GM12874 (cell line): ENCODE results near the gene KCNT1.

Experiments used
- TF ChIP-seq, protein P1 (sequence below): IDR thresholded peaks from 2 replicates; pipeline ENCODE4 v1.5.1; 2011; ENCODE audit warnings: low read depth, mild to moderate bottlenecking, control low read depth, low read length, moderate library complexity; ENCODE audit not compliant: insufficient read depth

Gene KCNT1

DNA sequence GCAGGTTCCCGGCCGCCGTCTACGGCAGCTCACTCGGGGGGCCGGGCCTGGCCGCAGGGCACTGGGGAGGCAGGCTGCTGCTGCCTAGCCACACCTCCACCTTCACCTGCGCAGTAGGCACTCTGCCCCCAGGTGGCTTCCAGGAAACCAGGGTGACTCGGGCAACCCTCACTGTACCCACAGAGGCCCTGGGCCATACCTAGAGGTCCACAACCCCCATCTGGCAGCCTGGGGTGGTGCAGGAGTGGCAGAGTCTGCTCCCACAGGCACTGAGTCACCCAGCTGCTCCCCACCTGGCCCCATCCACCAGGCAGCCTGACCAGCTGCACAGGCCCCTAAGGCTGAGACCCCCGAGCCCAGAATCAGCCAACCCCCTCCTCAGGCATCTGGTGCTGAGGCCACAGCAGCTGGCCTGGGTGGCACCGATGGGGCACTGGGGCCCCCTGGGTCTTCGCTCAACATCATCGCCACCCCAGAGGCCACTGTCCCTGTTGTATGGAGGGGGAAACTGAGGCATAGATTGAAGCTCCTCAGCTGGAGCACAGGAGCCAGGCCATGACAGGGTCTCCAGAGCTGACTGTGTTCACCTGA lies 70.2 kb downstream of the KCNT1 start:
- TF ChIP-seq, protein P1, sequence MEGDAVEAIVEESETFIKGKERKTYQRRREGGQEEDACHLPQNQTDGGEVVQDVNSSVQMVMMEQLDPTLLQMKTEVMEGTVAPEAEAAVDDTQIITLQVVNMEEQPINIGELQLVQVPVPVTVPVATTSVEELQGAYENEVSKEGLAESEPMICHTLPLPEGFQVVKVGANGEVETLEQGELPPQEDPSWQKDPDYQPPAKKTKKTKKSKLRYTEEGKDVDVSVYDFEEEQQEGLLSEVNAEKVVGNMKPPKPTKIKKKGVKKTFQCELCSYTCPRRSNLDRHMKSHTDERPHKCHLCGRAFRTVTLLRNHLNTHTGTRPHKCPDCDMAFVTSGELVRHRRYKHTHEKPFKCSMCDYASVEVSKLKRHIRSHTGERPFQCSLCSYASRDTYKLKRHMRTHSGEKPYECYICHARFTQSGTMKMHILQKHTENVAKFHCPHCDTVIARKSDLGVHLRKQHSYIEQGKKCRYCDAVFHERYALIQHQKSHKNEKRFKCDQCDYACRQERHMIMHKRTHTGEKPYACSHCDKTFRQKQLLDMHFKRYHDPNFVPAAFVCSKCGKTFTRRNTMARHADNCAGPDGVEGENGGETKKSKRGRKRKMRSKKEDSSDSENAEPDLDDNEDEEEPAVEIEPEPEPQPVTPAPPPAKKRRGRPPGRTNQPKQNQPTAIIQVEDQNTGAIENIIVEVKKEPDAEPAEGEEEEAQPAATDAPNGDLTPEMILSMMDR, result no peak

DNA sequence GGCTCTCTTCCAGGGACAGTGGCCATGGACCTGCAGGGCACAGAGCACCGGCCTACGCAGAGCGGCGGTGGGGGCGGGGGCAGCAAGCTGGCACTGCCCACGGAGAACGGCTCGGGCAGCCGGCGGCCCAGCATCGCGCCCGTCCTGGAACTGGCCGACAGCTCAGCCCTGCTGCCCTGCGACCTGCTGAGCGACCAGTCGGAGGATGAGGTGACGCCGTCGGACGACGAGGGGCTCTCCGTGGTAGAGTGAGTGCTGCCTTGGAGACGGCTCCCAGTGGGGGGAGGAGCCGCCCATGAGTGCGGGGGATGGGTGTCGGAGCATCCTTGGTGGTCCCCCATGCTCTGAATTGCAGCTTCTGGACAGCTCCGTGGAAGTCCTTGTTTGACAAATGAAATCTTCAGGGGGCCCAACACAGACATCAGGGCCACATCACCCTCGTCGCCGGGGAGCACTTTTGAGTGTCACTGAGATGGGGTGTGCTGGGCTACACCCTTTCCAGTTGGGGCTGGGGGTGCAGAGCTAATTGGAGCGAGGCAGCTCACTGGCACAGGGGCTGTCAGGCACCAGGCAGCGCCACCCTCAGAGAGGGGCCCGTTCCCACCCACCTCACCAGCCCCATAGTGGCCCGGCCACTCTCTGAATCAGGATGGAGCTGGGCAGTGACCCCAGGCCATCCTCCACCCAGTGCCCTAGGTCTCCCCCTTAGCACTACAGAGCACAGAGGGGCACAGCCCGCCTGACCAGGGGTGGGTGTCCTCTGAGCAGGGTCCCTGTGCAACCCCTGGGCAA lies 70.9 kb downstream of the KCNT1 start:
- TF ChIP-seq, protein P1, result no peak

DNA sequence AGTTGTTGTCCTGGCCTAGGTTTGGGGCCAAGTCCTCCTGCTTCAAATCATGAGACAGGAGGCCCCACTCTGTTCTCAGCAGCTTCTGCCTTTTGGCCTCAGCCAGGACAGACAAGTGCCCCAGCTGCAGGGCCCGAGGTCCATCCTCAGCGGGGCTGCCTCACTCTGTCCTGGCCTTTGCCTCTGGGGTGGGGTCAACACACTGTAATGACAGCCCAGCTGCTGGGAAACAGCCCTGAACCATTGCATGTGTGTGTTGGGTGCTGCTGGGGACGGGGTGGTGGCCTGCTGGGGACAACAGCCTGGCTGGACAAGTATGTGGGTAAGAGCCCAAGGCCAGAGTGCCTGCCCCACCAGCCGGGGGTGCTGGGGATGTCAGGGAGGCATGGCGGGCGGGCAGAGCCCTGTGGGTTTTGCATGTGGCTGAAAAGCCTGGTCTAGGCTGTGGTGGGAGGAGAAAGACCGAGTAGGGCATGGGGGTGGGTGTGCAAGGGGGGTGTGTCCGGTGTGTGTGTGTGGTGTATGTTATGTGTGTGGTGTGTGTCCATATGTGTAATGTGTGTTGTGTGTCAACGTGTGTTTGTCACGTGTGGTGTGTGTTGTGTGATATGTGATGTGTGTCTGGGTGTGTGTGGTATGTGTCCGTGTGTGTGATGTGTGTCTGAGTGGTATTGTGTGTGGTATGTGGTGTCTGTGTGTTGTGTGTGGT lies 71.7 kb downstream of the KCNT1 start:
- TF ChIP-seq, protein P1, result no peak

DNA sequence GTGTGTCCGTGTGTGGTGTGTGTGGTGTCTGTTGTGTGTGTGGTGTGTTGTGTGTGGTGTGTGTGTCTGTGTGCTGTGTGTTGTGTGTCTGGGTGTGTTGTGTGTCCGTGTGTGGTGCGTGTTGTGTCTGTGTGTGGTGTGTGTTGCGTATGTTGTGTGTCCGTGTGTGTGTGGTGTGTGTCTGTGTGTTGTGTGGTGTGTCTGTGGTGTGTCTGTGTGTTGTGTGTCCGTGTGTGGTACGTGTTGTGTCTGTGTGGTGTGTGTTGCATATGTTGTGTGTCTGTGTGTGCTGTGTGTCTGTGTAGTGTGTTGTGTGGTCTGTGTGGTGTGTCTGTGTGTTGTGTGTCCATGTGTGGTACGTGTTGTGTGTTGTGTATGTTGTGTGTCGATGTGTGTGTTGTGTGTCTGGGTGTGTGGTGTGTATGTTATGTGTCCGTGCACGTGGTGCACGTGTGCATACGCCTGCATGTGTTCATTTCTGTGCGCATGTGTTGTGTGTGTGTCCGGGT lies 72.3 kb downstream of the KCNT1 start:
- TF ChIP-seq, protein P1, result no peak

DNA sequence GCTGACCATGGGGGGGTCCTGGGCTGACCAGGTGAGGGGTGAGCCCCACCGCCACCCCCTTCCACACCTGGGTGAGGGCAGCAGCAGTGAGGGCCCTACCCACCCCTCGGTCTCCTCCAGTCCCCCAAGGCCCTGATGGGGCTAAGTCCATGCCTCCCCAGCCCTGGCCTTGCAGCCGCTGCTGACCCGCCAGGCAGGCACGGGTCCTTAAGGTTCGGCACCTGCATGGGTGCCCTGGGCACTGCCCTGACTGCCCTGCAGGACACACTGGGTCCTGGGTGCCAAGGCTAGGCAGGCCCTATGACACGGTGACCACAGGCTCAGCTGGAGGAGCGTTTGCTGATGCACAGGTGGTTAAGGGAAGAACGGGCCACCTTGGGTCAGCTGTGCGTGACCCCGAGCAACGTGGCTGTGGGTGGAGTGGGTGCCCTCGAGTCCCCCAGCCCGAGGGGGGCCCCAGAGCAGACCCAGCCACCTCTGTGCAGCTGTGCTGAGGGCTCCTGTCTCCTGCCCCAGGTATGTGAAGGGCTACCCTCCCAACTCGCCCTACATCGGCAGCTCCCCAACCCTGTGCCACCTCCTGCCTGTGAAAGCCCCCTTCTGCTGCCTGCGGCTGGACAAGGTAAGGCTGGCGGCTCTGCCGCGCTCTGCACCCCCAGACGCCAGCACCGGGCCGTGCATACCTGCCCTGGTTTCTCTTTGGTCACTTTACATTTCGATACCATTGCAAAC lies 73.0 kb downstream of the KCNT1 start:
- TF ChIP-seq, protein P1, result no peak

DNA sequence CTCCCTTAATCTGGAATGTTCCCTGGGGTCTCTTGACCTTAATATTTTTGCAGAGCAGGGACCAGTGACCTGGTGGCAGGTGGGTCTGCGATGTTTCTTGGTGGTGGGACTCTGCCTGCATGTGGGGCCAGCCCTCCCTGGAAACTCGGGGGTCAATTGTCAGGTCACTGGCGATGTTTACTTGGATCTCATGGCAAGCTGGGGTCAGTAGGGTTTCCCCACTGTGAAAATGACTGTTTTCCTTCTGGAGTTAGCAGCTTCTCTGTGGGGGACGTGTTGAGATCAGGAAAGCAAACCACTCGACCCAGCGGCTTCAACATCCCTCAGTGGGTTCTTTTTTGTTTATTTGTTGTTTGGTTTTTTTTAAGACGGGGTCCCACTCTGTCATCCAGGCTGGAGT lies 73.9 kb downstream of the KCNT1 start:
- TF ChIP-seq, protein P1, result no peak
